Left cardiac atrium (tissue), 4 donors: ENCODE data around the gene MSANTD3. TPM values are rescaled to one million over a fixed set of nuclear protein-coding genes. Genes with fewer than 3 reads are reported as not detected.
"Not testable (repeated sequence)": the region's sequence is repeated elsewhere in the genome, so short reads cannot be mapped to it uniquely, and the experiment has no call there.

ENCODE experiments used
- ATAC-seq, 2 donors: fragments of 200-7000 bp; cut with Tn5 transposase; one replicate each; pipeline ENCODE4 v1.9.1; 2020; ENCODE audit warnings: mild to moderate bottlenecking in 2 of 2, moderate library complexity in 2 of 2
- DNase-seq: peaks from one replicate; pipeline ENCODE4 v3.0.0-alpha.2; 2020
- intact Hi-C, 2 donors: fragments of 100-400 bp; cut with DNase I; formaldehyde crosslinking; loops; one replicate each; pipeline versions ENCODE4 v1.14.1 to v1.15.1; 2022 to 2023
- total RNA-seq, 2 donors: library from RNA; stranded (reverse); fragmentation: NEBNext Ultra II Directional; extraction: Animal tissue kit (Norgen Biotek cat#: 25700); gene quantifications; one replicate each; pipeline ENCODE4 v1.2.1, GENCODE V29; 2021
- donor health status: DM: no; HTN: yes; CAD: no.
- donor health status: DM: no; HTN: yes; CAD: no; lungs with severe emphysema.
- donor health status: DM: yes; HTN: yes; CAD: no.
- donor health status: Dilated cardiomyopathy.

The MSANTD3 gene
- total RNA-seq, 2 donors from 2014 or later, result 14.6 to 25.9 TPM

- intact Hi-C loops, result no loop called here
Observed at GRCh38 chr9:100427366-100428263, 672 bp downstream of the MSANTD3 start.

DNA sequence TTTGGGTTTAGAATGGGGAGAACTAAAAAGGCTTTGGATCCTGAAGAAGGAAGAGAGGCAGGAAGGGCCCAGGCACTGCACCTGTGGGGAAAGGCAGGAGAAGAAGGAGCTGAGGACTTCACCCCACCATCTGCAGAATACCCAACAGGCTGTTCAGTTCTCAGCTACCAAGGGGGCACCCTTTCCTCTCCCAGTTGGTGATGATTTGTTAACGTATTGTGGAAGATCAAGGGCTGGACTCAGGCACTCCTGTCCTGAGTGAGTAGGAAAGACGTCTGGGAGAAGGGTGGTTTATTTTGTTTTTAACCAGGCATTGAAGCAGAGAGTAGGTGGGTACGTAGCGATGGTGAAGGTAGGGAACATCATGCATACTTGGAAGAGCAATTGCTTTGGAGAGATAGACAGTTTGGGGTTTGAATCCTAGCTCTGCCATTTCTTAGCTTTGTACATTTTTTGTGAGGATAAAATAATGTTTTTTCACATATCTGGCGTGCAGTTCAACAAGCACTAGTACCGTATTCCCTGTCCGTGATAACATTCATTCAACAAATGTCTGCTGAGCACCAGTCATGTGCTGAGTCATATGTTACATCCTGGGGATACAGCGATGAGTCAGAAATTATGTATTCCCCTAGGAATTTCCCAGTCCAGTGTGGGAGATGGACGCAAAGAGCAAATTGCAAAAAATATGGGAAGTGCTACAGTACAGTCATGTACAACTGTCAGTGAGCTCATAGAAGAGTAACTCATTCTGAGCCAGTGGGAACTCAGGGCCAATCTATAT lies 2.1 kb downstream of the MSANTD3 start:
- DNase-seq (no peak), ATAC-seq (peak; percentile 36 to 87)
- intact Hi-C loops, result no loop called here

More at GRCh38 chr9:100427366-100428263, 672 bp downstream of the MSANTD3 start:
- ATAC-seq, result peak; percentile 35 to 49
- peak; percentile 67 for DNase-seq

GRCh38 chr9:100430286-100430940 lies 3.5 kb downstream of the MSANTD3 start:
- intact Hi-C loops, result loop anchor here in 1 of 2 donors (5.0 kb wide), 1 partner anchor 78 kb away; the partner anchor contains the start of gene TEX10
- ATAC-seq (no peak), DNase-seq (no peak)

DNA sequence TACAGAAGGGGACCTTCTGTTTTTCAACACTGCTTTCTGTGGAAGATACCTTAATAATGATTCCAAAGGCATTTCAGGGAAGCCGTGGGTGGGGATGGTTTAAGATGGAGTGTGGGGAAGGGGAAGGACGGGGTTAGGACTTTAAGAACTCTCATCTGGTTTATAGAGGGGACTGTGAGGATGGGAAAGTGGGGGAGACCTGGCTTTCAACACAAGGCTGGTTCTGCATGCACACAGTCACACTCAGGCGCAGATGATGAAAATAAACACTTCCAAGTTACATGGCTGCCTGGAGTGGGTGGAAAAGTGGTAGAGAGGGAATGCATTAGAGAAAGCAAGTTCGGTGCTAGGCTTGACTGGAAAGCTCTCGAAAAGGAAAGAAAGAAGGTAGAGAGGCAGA lies 4.9 kb downstream of the MSANTD3 start:
- no peak for DNase-seq
- intact Hi-C loops, result loop anchor here in 1 of 2 donors (5.0 kb wide), 1 partner anchor 80 kb away; the partner anchor contains the start of gene TEX10
- no peak for ATAC-seq

DNA sequence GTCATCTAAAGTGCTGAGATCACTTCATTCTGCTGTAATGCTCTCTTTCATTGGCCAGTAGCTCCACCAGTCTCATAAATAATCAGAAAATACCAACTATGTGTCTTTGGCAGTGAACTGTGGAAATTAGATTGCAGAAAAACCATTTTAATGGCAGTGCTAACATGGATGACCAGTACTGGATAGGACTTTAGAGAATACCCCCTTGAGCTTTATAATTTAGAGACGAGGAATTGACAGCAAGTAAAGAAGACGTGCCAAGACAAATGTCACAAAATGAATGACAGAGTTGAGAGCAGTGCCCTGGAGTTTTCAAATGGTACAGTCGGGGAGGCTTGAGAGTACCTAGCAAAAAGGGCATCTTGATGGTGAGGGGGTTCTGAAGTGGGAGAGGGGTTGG lies 5.8 kb downstream of the MSANTD3 start:
- intact Hi-C loops, result loop anchor here in 1 of 2 donors (5.0 kb wide), 1 partner anchor 80 kb away; the partner anchor contains the start of gene TEX10
- no peak for ATAC-seq
- DNase-seq, result no peak

DNA sequence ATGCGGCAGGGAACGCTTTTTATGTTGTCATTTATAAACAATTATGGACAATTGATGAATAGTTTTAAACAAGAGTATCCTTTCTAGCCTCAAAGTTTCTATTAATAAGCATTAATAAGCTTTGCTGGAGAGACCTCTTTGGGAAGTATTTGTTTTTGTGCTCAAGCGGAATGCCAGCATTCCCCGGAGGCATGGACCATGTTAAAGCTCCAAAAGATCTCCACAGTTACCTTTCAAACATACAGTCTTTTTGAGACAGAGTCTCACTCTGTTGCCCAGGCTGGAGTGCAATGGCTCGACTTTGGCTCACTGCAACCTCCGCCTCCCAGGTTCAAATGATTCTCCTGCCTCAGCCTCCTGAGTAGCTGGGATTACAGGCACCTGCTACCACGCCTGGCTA lies 9.6 kb downstream of the MSANTD3 start:
- intact Hi-C loops, result loop anchor here in 1 of 2 donors (5.0 kb wide), 1 partner anchor 161 kb away; no protein-coding TSS in a partner anchor
- DNase-seq (no peak), ATAC-seq (no peak)

- intact Hi-C loops, result loop anchor here in 1 of 2 donors (5.0 kb wide), 1 partner anchor 159 kb away; no protein-coding TSS in a partner anchor
- DNase-seq (peak; percentile 72), ATAC-seq (peak; percentile 47 to 70)
Observed at GRCh38 chr9:100437860-100438805, 11.2 kb downstream of the MSANTD3 start.

- intact Hi-C loops, result no loop called here
- ATAC-seq (peak in 1 of 2 donors; percentile 22), DNase-seq (no peak)
Observed at GRCh38 chr9:100440071-100440470, 13.1 kb downstream of the MSANTD3 start.

- DNase-seq, intact Hi-C loops, ATAC-seq: not testable (repeated sequence)
Observed at GRCh38 chr9:100440487-100440886, 13.5 kb downstream of the MSANTD3 start.

GRCh38 chr9:100441911-100442361 lies 15.0 kb downstream of the MSANTD3 start:
- no peak for ATAC-seq
- intact Hi-C loops, result no loop called here
- DNase-seq, result no peak

DNA sequence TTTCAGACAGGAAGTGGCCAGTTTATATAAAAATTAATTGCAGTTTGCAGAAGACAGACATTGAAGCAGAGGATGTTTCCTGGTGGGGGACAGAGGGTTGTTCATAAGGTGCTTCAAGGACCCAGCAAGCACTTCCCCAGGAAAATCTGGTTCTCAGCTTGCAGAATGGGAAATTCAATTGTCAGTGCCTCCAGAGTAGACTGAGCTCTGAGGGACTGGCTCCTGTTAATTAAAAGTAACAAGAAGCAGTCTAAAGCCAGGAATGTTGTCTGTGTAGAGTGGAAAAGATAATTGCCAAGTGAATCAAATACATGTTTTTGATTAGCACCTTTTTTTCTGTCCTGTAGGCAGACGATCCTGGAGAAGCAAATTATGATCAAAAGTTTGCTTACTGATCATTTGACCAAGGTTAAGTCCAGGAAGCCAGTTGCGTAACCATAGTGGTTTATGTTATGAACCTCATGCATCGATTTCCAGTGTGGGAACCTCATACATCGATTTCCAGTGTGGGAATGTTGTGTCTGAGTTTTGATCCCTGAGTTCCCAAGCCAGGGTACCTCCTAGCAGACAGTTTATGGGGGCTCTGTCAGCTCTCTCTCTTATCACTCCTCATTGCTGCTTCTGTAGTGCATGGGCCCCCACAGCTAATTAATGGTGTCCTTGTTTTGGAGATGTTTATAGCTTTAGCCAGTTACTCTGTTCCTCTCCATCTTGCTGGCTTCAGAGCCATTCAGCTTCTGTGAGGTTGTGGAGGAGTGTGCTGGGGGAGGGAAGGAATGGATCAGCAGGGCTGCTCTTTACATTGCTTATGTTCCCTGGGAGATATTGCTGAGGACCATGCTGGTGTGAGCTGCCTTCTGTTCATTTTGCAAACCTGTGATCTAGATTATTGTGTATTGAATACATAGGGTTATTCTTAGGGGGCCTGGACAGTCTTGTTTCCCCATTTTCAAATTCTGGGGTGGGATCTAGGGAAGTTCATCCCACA lies 17.1 kb downstream of the MSANTD3 start:
- intact Hi-C loops, result no loop called here
- DNase-seq, result no peak
- no peak for ATAC-seq

DNA sequence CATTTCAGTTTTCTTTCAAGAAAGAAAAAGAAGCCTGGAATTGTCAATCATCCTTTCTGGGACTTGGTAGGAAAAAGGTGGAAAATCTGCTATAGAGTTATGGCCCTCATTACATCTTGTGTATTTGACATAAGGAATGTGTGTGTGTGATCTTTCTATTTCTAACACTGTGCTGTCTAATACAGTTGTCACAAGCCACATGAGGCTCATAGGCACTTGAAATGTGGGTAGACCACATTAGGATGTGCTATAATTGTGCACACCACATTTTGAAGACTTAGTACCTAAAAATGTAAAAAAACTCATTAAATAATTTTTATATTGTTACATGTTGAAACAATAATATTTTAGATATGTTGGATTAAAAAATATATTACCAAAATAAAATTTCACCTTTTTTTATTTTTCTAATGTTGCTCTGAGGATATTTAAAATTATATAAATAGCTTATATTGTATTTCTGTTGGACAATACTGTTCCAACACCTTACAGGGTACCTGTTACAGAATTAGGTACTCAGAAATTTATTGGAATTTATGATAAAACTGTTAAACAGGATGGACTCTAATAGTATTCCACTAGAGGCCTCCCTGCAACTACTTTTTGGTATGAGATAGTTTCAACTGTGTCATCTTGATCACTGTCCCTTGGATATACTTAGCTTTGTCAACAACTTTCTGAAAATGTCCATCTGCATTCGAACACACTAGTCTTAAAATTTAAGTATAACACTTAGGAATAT lies 18.4 kb downstream of the MSANTD3 start:
- DNase-seq, result no peak
- no peak for ATAC-seq
- intact Hi-C loops, result no loop called here

DNA sequence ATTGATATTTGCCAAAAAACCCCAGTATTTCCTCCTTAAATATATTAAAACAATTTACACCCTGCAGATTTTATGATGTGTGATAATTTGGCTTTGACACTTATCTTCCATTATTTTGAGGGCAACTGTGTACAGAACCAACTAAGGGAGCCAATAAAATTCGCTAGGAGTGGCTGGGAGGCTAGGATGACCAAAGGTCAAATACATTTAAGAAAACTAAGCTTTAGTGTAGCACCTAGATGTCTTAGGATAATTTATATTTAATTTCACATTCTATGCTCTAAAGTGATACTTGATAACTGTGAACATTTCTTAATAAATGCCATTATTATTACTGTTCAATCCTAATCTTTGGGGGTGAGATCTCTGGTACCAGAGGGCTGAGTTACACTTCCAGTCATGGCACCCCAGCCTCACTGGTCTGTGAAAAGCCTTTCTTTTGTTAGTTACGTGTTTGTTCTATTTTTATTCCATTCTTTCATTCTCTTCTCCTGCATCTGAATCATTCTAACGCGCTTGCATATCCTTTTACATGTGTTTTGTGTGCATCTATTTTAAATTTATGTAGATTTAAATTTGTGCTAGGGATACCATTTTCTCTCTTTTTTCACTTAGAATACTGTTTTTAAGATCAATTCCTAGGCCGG lies 19.1 kb downstream of the MSANTD3 start:
- ATAC-seq, result no peak
- intact Hi-C loops, result no loop called here
- no peak for DNase-seq

GRCh38 chr9:100447041-100447440 lies 20.1 kb downstream of the MSANTD3 start:
- DNase-seq (no peak), ATAC-seq (no peak)
- intact Hi-C loops, result no loop called here

DNA sequence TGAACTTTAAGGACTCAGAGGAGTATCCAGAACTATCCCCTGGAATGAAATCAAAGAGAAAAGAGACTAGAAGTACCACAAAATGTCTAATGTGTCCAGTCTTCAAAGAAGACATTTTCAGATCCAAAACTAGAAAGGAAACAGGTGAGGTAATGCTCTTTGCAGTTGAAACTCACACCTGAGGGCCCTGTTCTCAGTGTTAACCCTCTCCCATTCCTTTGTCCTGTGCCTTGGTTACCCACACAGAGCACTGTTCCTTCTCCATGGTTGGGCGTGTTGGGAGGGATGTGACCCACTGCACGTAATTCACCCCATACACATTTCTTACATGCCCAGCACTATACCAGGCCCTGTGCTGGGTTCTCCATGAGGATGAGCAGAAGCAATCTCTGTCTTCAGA lies 21.3 kb downstream of the MSANTD3 start:
- intact Hi-C loops, result no loop called here
- DNase-seq (no peak), ATAC-seq (no peak)

- DNase-seq, result no peak
- intact Hi-C loops, result no loop called here
- ATAC-seq, result no peak
Observed at GRCh38 chr9:100449420-100449819, 22.5 kb downstream of the MSANTD3 start.
